ENCODE measurements around the gene TMPO. TPM values are rescaled to one million over a fixed set of nuclear protein-coding genes. Genes with fewer than 3 reads are reported as not detected.
A peak's percentile ranks its signal among the peaks of the same experiment; 100 is the strongest.
"Not testable (repeated sequence)": the region's sequence is repeated elsewhere in the genome, so short reads cannot be mapped to it uniquely, and the experiment has no call there.

Gene TMPO
- total and polyA plus RNA-seq, 5 experiments from 2014 or later = 49.3 to 174 (median 61.1) TPM

DNA sequence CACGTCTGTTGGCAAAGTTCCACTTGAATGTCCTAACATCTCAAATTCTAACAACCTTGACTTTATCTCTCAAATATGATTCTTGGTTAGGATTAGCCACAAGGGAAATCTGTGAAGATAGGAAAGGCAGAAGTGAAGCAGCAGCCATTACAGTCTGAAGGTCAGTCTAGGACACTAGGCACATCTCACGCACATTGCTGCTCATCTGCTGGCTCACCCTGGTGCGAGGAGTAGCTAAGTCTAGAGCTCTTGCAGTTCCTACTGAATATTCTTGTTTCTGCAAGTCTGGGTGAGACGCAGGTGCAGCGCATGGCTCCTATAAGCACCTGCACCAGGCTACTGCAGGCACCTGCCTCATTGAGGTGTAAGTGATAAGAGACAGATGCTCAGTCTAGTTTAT lies 71.7 kb downstream of the TMPO start:
- Mint-ChIP-seq H3K27me3 (no peaks in the 10 kb centered on the region), H3K27ac (no peak overlapping the region), H3K9me3 (no peaks in the 10 kb centered on the region), H3K36me3 (no peaks in the 10 kb centered on the region), H3K4me3 (no peak overlapping the region), H3K4me1 (no peaks in the 10 kb centered on the region)
- no peak for DNase-seq
- ATAC-seq = no peak
- POLR2A ChIA-PET = interaction anchor here (0.7 kb wide), 1 partner anchor 64 kb away, joined by 5 read pairs; no protein-coding TSS in a partner anchor

GRCh38 chr12:98591209-98591608 lies 75.8 kb downstream of the TMPO start:
- Mint-ChIP-seq H3K27me3 (no peaks in the 10 kb centered on the region), H3K4me3 (peak overlapping the region in 5 of 10 donors; percentile 4 to 68 (median 30)), H3K4me1 (peaks cover 7 to 26% (median 23%) of the 10 kb centered on the region in 4 donors), H3K27ac (peak overlapping the region; percentile 15 to 92 (median 67)), H3K36me3 (peaks cover 0 to 6% (median 0%) of the 10 kb centered on the region in 3 donors), H3K9me3 (no peaks in the 10 kb centered on the region)
- ATAC-seq (no peak), DNase-seq (no peak)
- POLR2A ChIA-PET = no interaction called here

- peaks cover 0 to 22% (median 4%) of the 10 kb centered on the region in 3 donors for H3K36me3 Mint-ChIP-seq
These were observed 77.5 kb downstream of the TMPO start for GRCh38 chr12:98592825-98593322.

DNA sequence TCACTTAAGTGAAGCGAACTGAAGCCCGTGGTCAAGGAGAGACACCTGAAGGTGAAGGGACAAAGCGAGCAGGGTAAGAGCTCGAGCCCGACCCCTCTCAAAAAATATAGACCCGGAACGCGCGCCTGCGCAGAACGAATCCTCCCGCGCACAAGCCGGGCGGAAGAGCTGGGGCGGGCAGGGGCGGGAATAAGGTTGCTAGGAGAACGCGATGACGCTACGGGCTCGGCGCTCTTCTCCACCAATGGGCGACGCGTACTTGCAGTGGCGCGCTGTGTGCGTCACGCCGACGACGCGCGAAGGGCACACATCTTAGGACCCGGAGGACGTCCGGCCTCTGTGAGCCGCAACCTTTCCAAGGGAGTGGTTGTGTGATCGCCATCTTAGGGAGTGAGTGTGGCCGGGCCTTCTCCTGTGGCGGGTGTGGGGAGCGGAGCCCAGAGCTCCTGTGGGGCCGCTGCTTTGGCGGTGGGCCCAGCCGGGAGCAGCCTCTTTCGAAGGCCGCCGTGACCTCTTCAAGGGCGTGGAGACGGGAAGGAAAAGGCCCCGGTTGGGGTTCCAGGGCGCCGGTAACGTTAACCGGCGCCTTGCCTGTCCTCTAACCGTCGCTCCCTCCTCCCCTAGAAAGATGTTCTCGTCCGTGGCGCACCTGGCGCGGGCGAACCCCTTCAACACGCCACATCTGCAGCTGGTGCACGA lies 78.1 kb downstream of the TMPO start, which contains the start of gene SLC25A3:
Gene SLC25A3, plus strand, starts transcription at position 336 of the 699 bp plus-strand sequence. Its CDS starts 293 bp downstream, at position 629.
- Mint-ChIP-seq H3K4me1 (peaks cover 11 to 39% (median 36%) of the 10 kb centered on the region in 4 donors), H3K36me3 (peaks cover 0 to 28% (median 8%) of the 10 kb centered on the region in 3 donors), H3K27ac (peak within 1 kb of the TSS; percentile 95 to 100 (median 99)), H3K27me3 (no peaks in the 10 kb centered on the region), H3K9me3 (no peaks in the 10 kb centered on the region), H3K4me3 (peak within 1 kb of the TSS; percentile 90 to 99 (median 97))
- ATAC-seq (peak; percentile 94 to 96), DNase-seq (peak; percentile 87 to 97 (median 94))
- POLR2A ChIA-PET = interaction anchor here (0.6 to 4.3 kb wide), 23 partner anchors 9 to 103 kb away, joined by 3 to 47 read pairs (median 4); partner anchors contain the start of genes APAF1, IKBIP and TMPO

More at GRCh38 chr12:98592825-98593322, 77.5 kb downstream of the TMPO start:
- Mint-ChIP-seq H3K9me3 (no peaks in the 10 kb centered on the region), H3K27ac (peak overlapping the region; percentile 95 to 100 (median 99)), H3K4me1 (peaks cover 11 to 37% (median 36%) of the 10 kb centered on the region in 4 donors), H3K4me3 (peak overlapping the region; percentile 90 to 99 (median 97)), H3K27me3 (no peaks in the 10 kb centered on the region)
- DNase-seq = peak in 1 of 10 donors; percentile 3
- POLR2A ChIA-PET = interaction anchor here (0.7 to 4.3 kb wide), 16 partner anchors 13 to 218 kb away, joined by 3 to 47 read pairs (median 6); partner anchors contain the start of genes APAF1, IKBIP and TMPO
- ATAC-seq = peak in 1 of 2 donors; percentile 7

DNA sequence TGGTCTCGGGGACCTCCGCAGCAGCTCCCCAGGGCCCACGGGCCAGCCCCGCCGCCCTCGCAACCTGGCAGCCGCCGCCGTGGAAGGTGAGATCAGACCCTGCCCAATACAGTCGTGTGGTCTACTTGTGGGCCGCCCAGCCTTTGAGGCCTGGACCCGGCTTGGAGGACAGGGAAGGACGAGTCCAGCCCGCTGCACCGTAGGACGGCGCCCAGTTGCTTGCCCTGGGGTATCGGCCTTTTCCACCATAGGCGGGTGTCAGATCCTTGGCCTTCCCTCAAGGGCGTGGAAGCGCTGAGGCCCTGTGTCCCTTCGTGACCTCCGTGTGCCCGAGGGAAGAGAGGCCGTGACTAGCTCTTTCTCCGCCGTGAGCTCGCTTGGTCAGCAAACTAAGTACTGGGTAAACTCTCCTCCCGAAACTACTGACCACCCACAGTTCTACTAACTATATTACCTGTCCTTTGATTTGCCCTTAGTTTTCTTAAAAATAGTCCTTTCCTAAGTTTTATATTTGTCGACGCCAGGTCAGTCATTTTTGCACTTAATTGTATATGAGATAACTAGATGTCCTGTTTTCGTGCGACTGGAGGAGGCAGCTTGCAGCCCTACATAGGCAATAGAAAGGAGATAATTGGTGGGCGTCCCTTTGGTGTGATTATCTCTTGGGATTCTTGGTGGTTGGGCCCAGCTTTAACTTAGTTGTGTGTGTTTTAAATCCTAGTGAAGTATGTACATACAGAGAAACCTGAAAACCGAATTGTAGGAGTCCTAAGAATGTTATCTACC lies 78.9 kb downstream of the TMPO start:
- peak in 1 of 10 donors; percentile 22 for DNase-seq
- peak overlapping the region; percentile 90 to 99 (median 97) for H3K4me3 Mint-ChIP-seq
- peak in 1 of 2 donors; percentile 5 for ATAC-seq
- POLR2A ChIA-PET = interaction anchor here (0.8 to 4.3 kb wide), 20 partner anchors 8 to 104 kb away, joined by 3 to 47 read pairs (median 4); partner anchors contain the start of genes APAF1, IKBIP and TMPO
- peak overlapping the region; percentile 95 to 100 (median 99) for H3K27ac Mint-ChIP-seq
- H3K36me3 Mint-ChIP-seq = peaks cover 0 to 36% (median 8%) of the 10 kb centered on the region in 3 donors
- no peaks in the 10 kb centered on the region for H3K9me3 Mint-ChIP-seq
- peaks cover 11 to 39% (median 36%) of the 10 kb centered on the region in 4 donors for H3K4me1 Mint-ChIP-seq
- H3K27me3 Mint-ChIP-seq = no peaks in the 10 kb centered on the region

- no peaks in the 10 kb centered on the region for H3K9me3 Mint-ChIP-seq
- POLR2A ChIA-PET = interaction anchor here (1.0 to 4.3 kb wide), 4 partner anchors 11 to 80 kb away, joined by 4 to 47 read pairs (median 32); partner anchors contain the start of genes APAF1, IKBIP and TMPO
- peaks cover 11 to 39% (median 36%) of the 10 kb centered on the region in 4 donors for H3K4me1 Mint-ChIP-seq
- DNase-seq (peak in 7 of 10 donors; percentile 27 to 55 (median 40)), ATAC-seq (peak; percentile 20 to 24)
- H3K36me3 Mint-ChIP-seq = peaks cover 0 to 47% (median 8%) of the 10 kb centered on the region in 3 donors
- peak overlapping the region; percentile 87 to 100 (median 99) for H3K27ac Mint-ChIP-seq
- H3K27me3 Mint-ChIP-seq = no peaks in the 10 kb centered on the region
- H3K4me3 Mint-ChIP-seq = peak overlapping the region; percentile 90 to 99 (median 97)
These were observed 80.0 kb downstream of the TMPO start for GRCh38 chr12:98595243-98595988.

DNA sequence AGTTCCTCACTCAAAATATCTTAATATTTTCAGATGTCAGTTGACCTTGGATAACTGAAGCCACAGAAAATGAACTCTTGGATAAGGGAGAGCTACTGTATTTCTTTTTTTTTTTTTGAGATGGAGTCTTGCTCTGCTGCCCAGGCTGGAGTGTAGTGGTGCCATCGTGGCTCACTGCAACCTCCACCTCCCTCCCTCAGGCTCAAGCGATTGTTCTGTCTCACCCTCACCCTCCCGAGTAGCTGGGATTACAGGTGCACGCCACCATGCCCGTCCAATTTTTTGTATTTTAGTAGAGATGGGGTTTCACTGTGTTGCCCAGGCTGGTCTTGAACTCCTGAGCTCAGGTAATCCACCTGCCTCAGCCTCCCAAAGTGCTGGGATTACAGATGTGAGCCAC lies 81.9 kb downstream of the TMPO start:
- DNase-seq, H3K27me3 Mint-ChIP-seq, H3K4me3 Mint-ChIP-seq, ATAC-seq, H3K9me3 Mint-ChIP-seq: not testable (repeated sequence)
- peak overlapping the region in 4 of 10 donors; percentile 17 to 77 (median 70) for H3K27ac Mint-ChIP-seq
- peaks cover 0 to 66% (median 9%) of the 10 kb centered on the region in 3 donors for H3K36me3 Mint-ChIP-seq
- peaks cover 11 to 40% (median 37%) of the 10 kb centered on the region in 4 donors for H3K4me1 Mint-ChIP-seq
- POLR2A ChIA-PET = interaction anchor here (1.3 kb wide), 1 partner anchor 47 kb away, joined by 5 read pairs; the partner anchor contains the start of genes APAF1 and IKBIP

Other genes starting within 250 kb of the TMPO start
- gene SLC25A3, start 78.1 kb downstream of the TMPO start, total RNA-seq = 100 to 1,000 TPM; 322 to 334 TPM
- 100 to 1,000 TPM; 260 to 332 (median 283) TPM for gene SLC25A3, start 78.1 kb downstream of the TMPO start, polyA plus RNA-seq
- gene IKBIP, start 129.2 kb downstream of the TMPO start, total RNA-seq = 1 to 10 TPM; 8.5 to 9.9 TPM
- gene IKBIP, start 129.2 kb downstream of the TMPO start, polyA plus RNA-seq = 1 to 10 TPM; 4.9 to 7.2 (median 5.0) TPM
- gene APAF1, start 129.7 kb downstream of the TMPO start, total RNA-seq = 10 to 100 TPM; 22.2 to 26.1 TPM
- 1 to 10 TPM; 5.2 to 9.5 (median 5.3) TPM for gene APAF1, start 129.7 kb downstream of the TMPO start, polyA plus RNA-seq